Measurements from ENCODE around the gene UBE2R2.
A peak's percentile ranks its signal among the peaks of the same experiment; 100 is the strongest.
"Not testable (repeated sequence)": the region's sequence is repeated elsewhere in the genome, so short reads cannot be mapped to it uniquely, and the experiment has no call there.

UBE2R2 gene, protein sequence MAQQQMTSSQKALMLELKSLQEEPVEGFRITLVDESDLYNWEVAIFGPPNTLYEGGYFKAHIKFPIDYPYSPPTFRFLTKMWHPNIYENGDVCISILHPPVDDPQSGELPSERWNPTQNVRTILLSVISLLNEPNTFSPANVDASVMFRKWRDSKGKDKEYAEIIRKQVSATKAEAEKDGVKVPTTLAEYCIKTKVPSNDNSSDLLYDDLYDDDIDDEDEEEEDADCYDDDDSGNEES

DNA sequence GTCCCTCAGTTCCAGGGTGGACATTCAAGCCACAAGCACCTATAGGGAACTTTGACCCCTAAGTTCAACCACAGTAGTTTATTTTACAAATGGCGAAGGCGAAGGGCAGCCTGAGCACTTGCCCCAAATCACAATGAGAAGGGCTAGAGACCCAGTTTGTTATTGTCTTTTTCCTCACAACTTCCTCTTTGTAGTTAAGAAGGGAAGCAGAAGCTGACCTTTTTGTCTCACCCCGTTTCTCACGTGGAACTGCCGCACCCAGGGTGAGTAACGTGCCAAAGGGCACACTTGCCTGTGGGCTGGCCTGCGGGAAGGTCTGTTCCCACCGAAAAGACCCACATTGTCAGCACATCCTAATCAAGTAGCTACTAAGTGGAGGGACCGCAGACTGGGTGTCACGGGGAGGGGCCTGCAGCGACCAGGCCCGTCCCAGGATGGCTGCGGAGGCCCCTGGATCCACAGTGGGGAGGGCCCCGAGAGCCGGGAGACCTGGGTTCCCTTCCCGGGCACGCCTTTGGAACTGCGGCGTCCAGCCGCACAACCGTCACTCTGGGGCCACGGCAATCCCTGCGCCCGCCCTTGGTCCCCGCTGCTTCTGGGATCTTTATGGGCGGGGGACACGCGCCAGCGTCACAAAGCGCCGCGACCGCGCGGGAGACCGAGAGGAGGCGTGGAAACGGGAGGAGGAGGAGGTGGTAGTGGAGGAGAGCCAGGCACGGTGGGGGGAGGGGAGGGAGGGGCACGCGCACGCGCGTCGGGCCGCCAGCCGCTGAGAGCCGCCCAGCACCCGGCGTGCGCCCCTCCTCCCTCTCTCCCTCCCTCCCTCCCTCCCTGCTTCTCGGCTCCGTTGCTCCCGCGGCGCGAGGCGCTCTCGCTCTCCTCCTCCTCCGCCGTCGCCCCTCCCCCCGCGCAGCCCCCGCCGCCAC lies at the start of gene UBE2R2:
Gene UBE2R2, plus strand, starts transcription at position 834 of the 926 bp plus-strand sequence. CDS start 598 bp downstream, outside the sequence.
- DNase-seq, result peak; percentile 94

DNA sequence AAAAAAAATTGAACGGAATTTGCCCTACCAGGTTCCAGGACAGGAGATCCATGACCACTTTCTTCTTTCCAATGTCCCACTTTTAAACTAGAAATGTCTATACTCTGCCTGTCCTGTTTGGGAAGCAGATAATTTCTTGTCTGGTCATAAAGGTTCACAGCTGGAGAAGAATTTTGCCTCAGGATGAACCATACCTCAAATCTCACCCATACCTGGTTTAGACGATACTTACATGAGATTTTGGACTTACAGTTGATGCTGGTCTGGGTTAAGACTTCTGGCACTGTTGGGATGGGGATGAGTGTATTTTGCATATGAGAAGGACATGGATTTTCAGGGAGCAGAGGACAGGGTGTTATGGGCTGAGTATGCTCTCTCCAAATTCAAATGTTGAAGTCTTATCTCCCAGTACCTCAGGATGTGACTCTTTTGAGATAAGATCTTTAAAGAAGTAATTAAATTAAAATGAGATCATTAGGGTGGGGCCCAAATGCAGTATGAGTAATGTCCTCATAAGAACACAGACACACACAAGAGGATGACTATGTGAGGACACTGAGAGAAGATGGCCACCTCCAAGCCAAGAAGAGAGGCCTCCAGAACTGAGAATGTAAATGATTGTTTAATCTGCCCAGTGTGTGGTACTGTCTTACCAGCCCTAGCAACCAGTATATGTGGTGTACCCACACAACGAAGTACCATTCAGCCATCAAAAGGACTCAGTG lies 46.6 kb upstream of the UBE2R2 start:
- not testable (repeated sequence) for DNase-seq

DNA sequence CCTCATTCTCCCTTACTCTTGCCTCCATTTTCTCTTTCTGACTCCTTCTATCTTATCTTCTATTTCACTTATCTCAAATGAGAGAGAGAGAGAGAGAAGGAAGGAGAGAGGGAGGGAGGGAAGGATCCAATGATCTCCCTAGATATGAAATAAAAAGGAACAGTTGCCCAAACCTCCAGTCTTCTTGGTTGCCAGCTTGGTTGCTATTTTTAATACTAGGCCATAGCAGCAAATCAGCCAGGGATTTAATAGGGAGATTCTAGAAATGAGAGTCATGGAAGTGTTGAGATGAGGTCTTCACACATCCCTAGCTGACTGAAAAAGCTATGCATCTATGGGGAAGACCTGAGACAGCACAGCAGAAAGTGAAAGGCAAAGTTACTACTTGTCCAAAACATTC lies 43.8 kb upstream of the UBE2R2 start:
- DNase-seq, result not testable (repeated sequence)

DNA sequence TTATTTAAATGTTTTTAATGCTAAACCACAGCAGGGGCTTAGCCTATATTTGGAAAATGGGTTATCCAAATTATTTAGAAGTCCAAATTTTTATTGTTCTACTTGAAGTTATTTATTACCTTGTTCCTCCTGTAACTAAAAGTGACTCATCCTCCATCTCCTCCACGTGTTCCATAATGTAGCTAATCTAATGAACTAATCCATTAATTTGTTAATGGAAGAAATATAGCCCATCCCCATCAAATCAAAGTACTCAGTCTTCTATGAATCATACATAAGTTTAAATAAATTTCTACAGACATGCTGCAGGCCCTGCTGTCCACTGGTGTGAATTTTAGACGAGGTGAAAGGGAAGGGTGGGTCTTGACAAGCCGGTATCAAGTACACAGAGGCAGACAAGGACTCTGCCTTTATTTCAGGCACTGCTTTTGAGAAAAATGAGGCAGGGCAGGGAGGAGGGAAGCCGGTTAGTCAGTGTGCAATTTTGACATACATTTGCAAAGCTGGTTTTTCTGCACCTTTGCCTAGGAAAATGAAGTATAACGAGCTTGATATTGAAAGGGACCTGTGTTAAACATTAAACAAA lies 42.8 kb upstream of the UBE2R2 start:
- DNase-seq, result not testable (repeated sequence)

DNA sequence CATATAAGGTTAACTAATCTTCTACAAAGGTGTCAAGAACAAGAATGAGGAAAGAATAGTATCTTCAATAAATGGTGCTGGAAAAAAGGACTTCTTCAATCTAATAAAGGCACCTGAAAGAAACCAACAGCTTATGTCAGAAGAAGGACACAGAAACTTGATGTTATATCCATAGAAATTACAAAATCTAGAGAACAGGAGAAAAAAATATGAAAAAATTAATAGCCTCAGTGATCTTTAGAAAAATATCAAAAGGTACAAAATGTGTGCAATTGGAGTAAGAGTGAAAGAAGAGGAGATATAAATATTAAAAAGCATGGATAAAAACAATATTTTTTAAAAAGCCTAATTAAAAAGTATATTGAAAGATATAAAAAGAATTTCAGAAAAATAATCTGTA lies 40.4 kb upstream of the UBE2R2 start:
- DNase-seq, result no peak

DNA sequence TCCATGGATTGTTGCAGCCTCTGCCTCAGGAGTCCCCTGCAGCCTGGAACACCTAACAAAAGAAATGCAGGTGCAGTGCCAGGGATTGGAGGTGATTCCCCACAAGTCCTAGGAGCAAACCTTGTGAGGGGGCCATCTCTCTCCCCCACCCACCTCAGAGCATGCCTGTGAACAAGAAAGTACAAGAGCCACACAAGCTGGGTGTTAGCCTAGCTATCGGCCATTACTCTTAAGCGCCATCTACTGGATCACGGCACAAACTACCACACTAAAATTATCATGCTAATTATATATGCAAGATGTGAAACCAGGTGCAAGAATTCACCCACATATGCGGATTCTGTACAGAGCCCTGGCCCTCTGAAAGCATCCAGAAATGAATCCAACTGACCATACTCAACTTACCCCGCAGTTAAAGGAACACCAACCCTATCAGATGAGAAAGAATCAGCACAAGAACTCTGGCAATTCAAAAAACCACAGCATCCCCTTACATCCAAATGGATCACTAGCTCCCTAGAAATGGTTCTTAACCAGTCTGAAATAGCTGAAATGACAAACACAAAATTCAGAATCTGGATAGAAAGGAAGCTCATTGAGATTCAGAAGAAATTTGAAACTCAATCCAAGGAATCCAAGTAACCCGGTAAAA lies 38.1 kb upstream of the UBE2R2 start:
- DNase-seq, result peak; percentile 65

DNA sequence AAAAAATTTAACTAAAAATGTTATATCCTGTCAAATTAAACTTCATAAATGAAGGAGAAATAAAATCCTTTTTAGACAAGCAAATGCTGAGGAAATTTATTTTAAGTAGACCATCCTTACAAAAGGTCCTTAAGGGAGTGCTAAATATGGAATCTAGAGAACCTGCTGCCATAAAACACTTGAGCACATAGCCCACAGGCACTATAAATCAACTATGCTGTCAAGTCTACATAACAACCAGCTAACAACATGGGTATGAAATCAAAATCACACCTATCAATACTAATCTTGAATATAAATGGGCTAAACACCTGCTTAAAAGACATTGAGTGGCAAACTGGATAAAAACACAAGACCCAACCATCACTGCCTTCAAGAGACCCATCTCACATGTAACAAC lies 36.7 kb upstream of the UBE2R2 start:
- no peak for DNase-seq

DNA sequence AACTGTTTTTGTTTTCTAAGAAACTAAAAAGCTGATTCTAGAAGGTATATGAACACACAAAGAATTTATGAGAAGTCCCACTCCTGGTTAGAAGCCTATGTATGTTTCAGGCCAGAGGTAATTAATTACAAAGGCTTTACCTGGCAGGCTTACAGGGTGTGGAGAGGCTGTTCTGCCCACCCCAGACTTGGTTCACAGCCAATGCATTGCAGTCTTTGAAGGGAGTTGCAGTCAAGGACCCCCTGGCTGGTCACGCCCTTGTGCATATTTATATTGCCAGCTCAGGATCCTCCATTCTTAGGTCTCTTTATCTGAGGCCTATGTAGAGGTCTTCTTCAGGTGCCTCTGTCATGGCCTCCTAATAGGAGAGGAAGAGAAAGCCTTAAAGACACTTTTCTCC lies 35.2 kb upstream of the UBE2R2 start:
- DNase-seq, result no peak

DNA sequence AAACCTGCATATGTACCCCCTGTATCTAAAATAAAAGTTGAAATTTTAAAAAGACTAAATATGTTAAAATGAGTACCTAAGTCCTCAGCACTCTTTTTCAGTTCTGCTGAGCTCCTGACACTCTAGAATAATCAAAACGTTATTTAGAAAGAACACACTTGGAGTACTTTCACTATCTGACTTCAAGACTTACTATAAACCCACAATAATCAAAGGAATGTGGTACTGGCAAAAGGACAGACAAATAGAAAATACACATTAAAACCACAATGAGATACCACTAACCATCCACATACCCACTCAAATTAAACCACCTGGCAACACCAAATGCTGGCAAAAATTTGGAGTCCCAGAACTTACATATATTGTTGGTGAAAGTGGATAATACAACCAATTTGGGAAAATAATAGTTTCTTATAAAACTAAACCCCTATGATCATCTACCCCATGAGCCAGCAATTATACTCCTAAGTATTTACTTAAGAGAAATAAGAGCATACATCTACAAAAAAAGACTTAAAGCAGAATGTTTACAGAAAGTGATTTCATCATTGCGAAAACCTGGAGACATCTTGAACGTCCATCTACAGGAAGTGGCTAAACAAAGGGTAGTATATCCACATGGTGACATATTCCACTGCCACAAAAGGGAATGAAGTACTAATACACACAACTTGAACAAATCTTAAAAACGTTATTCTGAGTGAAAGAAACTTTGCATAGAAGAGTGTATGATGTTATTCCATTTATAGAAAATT lies 34.4 kb upstream of the UBE2R2 start:
- no peak for DNase-seq

DNA sequence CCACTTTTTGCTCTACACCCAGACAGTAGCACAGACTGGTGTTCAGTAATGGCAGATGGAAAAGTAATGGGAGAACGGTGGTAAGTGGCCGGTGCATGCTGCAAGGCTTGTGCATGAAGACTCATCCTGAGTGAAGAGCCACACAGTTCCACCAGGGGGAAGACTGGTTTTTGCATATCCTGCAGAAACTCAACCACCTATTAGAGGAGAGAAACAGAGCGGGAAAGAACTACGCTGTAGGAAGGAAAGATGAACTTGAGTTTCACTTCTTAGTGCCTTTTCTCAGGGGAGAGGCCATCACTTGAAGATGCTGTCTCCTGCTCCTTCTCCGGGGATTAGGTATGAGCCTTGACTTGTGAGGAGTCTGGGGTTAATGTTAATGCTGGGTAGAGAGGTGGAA lies 31.0 kb upstream of the UBE2R2 start:
- no peak for DNase-seq

DNA sequence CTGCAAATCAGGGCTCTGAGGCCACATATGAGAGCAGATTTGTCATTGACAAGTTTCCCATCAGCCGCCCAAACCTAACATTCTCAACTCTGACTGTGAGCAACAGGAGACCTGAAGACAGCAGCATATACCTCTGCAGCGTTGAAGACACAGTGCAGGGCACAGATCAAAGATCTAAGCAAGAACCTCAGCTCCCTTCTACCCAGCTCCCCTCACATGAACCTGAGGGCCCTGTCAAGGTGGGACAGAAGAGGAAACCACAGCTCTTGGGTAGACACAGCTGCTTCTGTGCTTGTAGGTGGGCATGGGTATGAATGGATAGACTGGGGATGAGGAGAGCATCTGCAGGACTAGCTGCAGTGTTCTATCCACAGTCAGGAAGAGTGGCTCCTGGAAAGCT lies 30.3 kb upstream of the UBE2R2 start:
- DNase-seq, result no peak

DNA sequence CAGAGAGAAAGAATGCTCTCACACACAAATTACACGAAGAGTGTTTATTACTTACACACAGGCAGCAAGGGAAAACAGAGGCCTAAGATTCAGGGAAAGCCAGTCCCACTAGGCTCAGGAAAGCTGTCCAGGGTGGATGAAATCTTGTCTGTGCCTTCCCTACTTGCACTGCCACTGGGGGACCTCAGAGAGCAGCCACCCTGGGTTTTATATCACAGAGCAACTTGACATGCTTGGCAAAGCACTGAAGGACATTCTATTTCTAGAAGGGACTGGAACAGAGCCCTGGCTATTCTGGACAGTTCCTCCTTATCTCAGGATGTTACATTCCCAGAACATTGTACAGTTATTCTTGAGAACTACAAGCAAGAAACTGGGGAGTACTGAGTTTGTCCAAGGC lies 29.1 kb upstream of the UBE2R2 start:
- no peak for DNase-seq

DNA sequence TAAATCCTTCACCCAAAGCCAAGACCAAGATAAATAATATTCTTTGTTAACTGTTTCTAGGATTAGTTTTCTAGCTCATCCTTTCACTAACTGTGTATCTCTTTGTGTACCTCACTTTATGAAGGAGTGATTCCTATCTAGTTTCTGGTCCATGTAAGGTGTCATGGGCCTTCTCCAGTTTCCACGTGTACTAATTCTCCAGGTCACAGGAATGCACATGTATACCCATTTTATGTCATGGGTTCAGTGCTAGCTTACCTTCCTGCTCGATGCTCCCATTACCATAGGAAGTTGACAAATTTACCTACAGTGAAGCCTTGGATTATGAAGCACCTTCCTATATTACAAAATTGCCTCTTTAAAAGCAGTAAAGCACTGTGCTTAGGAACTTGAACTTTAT lies 27.5 kb upstream of the UBE2R2 start:
- DNase-seq, result not testable (repeated sequence)

DNA sequence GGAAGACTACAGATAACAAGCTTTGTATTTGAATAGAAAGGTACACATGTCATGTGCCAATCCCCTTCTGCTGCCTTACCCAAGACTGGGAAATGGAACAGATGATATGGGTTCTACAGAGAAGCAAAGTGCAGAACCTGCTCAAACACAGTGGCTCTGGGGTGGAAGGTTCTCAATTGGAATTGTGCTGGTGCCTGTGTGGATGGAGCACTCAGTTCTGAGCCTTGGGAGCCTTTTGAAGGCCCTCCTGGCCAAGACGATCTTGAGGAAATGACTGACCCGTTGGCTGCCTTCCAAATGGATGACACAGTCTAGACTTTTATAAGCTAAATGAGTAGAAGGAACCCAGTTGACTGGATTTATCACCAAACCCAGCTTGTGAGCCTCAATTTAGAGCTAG lies 25.8 kb upstream of the UBE2R2 start:
- no peak for DNase-seq

DNA sequence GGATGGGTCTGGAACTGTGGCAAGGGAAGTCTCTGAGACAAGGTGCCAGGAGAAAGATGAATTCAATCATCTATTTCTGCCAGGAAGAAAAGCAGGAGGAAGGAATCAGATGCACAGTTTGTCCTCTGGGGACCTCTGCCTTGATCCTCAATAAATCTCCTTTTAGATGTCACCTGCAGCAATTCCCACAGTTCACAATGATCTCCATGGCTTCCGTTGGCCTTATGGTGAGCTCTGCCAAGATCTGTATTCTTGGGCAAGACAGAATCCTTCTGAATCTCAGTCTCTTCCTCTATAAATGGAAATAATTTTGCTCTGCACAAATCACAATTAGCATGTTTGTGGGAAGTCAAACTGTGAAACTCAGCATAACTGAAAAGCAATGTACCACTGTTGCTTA lies 23.5 kb upstream of the UBE2R2 start:
- DNase-seq, result not testable (repeated sequence)

DNA sequence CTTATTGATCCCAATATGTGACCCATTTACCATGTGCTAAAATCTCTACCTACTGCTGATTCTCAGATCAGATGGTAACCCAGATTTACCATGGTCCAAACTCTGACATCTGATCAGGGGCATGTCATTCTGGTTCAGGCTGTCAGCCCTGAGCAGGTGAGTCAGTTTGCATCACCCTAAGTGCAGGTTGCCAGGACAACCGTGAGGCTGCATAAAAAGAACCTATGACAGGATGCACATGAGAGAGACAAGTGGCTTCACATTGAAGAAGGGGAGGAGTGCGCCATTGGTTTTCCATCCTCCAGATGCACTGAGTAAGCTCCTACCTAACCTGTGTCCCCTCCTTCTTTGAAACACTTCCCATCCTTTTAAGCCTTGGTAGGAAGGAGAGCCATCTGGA lies 22.4 kb upstream of the UBE2R2 start:
- no peak for DNase-seq

DNA sequence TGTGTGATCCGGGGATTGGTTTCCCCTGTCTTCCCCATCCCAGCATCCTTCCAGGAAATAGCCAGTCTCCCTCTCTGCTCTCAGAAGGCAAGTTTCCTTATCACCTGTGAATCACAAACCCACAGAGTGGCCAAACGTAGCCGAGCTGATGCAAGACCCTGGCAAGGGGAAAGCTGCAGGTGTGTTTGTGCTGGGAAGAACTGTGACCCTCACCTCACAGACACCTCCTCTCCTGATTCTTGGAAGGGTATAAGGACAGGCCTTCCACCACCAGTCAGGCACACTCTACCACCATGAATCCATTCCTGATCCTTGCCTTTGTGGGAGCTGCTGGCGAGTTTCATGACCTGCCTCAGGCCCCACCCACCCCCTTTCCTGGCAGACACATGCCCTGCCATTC lies 21.7 kb upstream of the UBE2R2 start, which contains the start of gene PRSS3:
Gene PRSS3, plus strand, starts transcription at position 281 of the 400 bp plus-strand sequence. Its CDS starts 13 bp downstream, at position 294.
- DNase-seq, result no peak

DNA sequence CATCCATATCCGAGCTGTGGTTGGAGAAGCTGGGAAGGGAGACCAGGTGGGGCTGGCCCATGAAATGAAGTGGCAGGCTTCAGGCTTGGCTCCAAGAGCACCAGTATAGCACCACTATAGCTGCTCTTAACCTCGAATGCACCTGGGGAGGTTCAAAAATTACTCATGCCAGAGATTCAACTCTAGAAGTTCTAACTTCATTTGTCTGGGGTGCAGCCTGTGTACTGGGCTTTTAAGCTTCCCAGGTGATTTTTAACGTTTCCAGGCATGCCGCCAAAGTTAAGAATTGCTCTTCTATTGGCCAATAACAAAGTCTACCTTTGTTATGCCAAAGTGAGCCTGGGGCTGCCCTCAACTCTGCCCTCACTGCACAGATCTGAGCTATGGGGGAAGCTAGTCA lies 21.1 kb upstream of the UBE2R2 start:
- no peak for DNase-seq

DNA sequence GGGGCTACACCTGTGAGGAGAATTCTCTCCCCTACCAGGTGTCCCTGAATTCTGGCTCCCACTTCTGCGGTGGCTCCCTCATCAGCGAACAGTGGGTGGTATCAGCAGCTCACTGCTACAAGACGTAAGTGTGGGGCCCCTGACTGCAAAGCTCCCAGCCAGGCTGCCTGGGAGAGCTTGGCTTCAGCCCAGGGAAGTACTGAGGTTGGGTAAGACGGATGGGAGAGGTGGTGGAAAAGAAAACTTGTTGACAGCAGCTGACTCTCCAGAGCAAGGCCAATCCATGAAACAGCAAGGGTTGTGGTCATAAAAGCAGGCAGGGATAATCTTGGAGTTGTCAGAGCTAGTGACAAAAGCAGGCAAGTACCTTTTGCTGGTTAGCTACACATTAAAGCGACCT lies 20.3 kb upstream of the UBE2R2 start:
- DNase-seq, result not testable (repeated sequence)

DNA sequence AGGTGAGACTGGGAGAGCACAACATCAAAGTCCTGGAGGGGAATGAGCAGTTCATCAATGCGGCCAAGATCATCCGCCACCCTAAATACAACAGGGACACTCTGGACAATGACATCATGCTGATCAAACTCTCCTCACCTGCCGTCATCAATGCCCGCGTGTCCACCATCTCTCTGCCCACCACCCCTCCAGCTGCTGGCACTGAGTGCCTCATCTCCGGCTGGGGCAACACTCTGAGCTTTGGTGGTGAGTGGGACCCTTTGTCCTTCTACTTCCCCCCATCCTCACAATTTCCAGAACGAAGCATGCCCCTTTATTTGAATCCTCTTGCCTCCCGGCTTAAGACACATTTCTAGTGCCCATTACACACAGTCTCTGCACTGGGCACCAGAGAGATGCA lies 19.1 kb upstream of the UBE2R2 start:
- DNase-seq, result no peak

DNA sequence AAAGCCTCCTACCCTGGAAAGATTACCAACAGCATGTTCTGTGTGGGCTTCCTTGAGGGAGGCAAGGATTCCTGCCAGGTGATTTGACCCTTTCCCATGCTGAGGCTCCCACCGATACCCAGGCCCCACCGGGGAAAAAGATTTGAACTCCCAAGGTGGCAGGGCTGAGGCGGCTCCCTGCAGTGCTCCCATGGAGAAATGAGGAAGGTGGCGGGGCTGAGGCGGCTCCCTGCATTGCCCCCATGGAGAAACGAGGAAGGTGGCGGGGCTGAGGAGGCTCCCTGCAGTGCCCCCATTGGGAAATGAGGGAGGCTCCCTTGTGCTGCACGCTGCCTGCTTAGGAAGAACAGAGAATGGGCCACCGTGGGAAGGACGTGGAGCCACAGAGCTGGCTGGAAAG lies 18.4 kb upstream of the UBE2R2 start:
- no peak for DNase-seq
